DOHH2 (cell line): ENCODE results near the gene TMEM203.

Experiments
- H3F3A ChIP-seq: fragments of 200-600 bp; sonication (generic), shearing (Covaris generic); 2 replicates; pipeline ENCODE4 v1.6.0; 2016; ENCODE audit warnings: antibody characterized with exemption, mild to moderate bottlenecking; ENCODE audit not compliant: control insufficient read depth, insufficient read depth
- H3K27ac ChIP-seq: fragments of 200-600 bp; sonication (generic); 2 replicates; pipeline ENCODE4 v1.5.1; 2014; ENCODE audit warnings: low read depth, mild to moderate bottlenecking, low read length, moderate library complexity
- H3K27me3 ChIP-seq: fragments of 200-600 bp; sonication (generic); 2 replicates; pipeline ENCODE4 v1.6.1; 2014; ENCODE audit warnings: mild to moderate bottlenecking, low read length, mixed read lengths; ENCODE audit not compliant: control insufficient read depth
- H3K36me3 ChIP-seq: fragments of 200-600 bp; sonication (generic); 2 replicates; pipeline ENCODE4 v1.6.1; 2014; ENCODE audit warnings: mild to moderate bottlenecking, low read length, moderate library complexity, mixed read lengths; ENCODE audit not compliant: control insufficient read depth
- H3K4me1 ChIP-seq: fragments of 200-600 bp; sonication (generic); 2 replicates; pipeline ENCODE4 v1.6.1; 2014; ENCODE audit warnings: mild to moderate bottlenecking, low read length, mixed read lengths; ENCODE audit not compliant: control insufficient read depth
- H3K4me2 ChIP-seq: fragments of 200-600 bp; sonication (generic); 2 replicates; pipeline ENCODE4 v1.6.0; 2014; ENCODE audit warnings: mild to moderate bottlenecking, low read length, moderate library complexity
- H3K4me3 ChIP-seq: fragments of 200-600 bp; sonication (generic); 2 replicates; pipeline ENCODE4 v1.5.1; 2014; ENCODE audit warnings: mild to moderate bottlenecking, low read length, mixed read lengths
- H3K79me2 ChIP-seq: fragments of 200-600 bp; sonication (generic); 2 replicates; pipeline ENCODE4 v1.6.1; 2014; ENCODE audit warnings: mild to moderate bottlenecking, low read length, mixed read lengths; ENCODE audit not compliant: control insufficient read depth
- H3K9me2 ChIP-seq: fragments of 200-600 bp; sonication (generic); replicated peaks from 2 replicates; pipeline ENCODE4 v1.6.1; 2014; ENCODE audit warnings: mild to moderate bottlenecking, low read length, mixed read lengths; ENCODE audit not compliant: control insufficient read depth
- H3K9me3 ChIP-seq: fragments of 200-600 bp; sonication (generic); 2 replicates; pipeline ENCODE4 v1.6.1; 2014; ENCODE audit warnings: antibody characterized with exemption, low read length, mixed read lengths; ENCODE audit not compliant: control insufficient read depth, insufficient read depth
- H4K20me1 ChIP-seq: fragments of 200-600 bp; sonication (generic); 2 replicates; pipeline ENCODE4 v1.6.0; 2014; ENCODE audit warnings: low read depth, mild to moderate bottlenecking, antibody characterized with exemption, low read length, moderate library complexity; ENCODE audit not compliant: control insufficient read depth, insufficient read depth
- CTCF ChIP-seq: fragments of 200-600 bp; sonication (generic); IDR thresholded peaks from one replicate; pipeline ENCODE4 v1.5.1; 2014; ENCODE audit warnings: antibody characterized with exemption, mild to moderate bottlenecking, low read depth, low read length; ENCODE audit not compliant: poor library complexity, severe bottlenecking
- EZH2phosphoT487 ChIP-seq: fragments of 200-600 bp; sonication (generic); IDR thresholded peaks from 2 replicates; pipeline ENCODE4 v1.6.1; 2017; ENCODE audit warnings: borderline replicate concordance, mild to moderate bottlenecking, antibody characterized with exemption, low read length, moderate library complexity, mixed read lengths

Gene TMEM203

GRCh38 chr9:137181680-137182079 is 23.8 kb downstream of the TMEM203 start:
- H3K9me3 ChIP-seq: no peaks in the 10 kb centered on the region
- H4K20me1 ChIP-seq: no peaks in the 10 kb centered on the region
- H3K9me2 ChIP-seq: no peaks in the 10 kb centered on the region
- no peak overlapping the region for H3K4me2 ChIP-seq
- H3F3A ChIP-seq: no peaks in the 10 kb centered on the region
- H3K27me3 ChIP-seq: no peaks in the 10 kb centered on the region
- H3K4me3 ChIP-seq: no peak overlapping the region
- H3K79me2 ChIP-seq: peaks cover 18% of the 10 kb centered on the region
- peaks cover 48% of the 10 kb centered on the region for H3K36me3 ChIP-seq
- TF ChIP-seq CTCF (no peak), EZH2phosphoT487 (no peak)
- H3K27ac ChIP-seq: no peak overlapping the region
- peaks cover 5% of the 10 kb centered on the region for H3K4me1 ChIP-seq

DNA sequence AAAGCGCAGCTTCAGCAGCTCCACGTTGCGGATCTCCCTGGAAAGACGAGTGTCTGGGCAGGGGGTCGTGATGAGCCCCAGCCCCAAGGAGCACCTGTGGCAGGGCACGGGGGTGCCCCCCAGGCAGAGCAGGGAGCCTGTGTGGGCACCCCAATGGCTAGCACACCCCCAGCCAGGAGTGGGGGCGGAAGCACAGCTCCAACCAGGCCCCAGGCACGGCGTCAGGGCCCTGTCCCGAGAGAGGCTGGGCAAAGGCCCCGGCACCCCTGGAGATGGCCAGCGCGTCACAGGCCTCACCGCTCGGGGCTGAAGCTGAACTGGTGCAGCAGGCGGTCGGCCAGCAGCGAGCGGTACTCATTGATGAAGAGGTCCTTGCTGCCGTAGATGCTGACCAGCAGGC is 25.0 kb downstream of the TMEM203 start:
- peaks cover 5% of the 10 kb centered on the region; the same call in 1 of the 2 replicates for H4K20me1 ChIP-seq
- no peaks in the 10 kb centered on the region for H3K9me2 ChIP-seq
- peaks cover 7% of the 10 kb centered on the region for H3F3A ChIP-seq
- no peak overlapping the region for H3K4me2 ChIP-seq
- H3K27me3 ChIP-seq: no peaks in the 10 kb centered on the region
- no peak for TF ChIP-seq EZH2phosphoT487
- no peak for TF ChIP-seq CTCF
- H3K4me1 ChIP-seq: no peaks in the 10 kb centered on the region
- H3K4me3 ChIP-seq: no peak overlapping the region
- H3K9me3 ChIP-seq: no peaks in the 10 kb centered on the region
- H3K27ac ChIP-seq: no peak overlapping the region
- H3K36me3 ChIP-seq: peaks cover 44% of the 10 kb centered on the region
- H3K79me2 ChIP-seq: peaks cover 6% of the 10 kb centered on the region

DNA sequence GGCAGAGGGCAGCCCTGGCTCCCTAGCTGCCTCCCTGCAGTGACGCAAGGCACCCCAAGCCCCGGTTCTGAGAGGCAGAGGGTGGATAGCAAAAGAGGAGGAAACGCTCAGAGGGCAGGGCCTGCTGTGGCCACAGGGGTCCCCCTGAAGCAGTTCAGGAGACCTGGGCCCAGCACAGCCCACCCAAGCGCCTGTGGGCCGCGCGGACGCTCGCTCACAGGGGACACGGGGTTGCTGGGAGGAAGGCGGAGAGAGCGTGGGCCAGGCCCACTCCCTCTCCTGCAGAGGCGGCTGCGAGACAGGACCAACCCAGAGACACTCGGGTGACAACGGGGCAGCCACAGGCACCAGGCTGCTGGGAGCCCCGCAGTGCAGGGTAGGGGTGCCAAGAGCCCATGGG is 25.7 kb downstream of the TMEM203 start:
- peaks cover 38% of the 10 kb centered on the region for H3K36me3 ChIP-seq

More for the DNA sequence above, 25.7 kb downstream of the TMEM203 start:
- H3K27ac ChIP-seq: no peak overlapping the region
- H3K9me3 ChIP-seq: no peaks in the 10 kb centered on the region
- peaks cover 7% of the 10 kb centered on the region for H3F3A ChIP-seq
- H3K4me1 ChIP-seq: peaks cover 6% of the 10 kb centered on the region
- H3K9me2 ChIP-seq: no peaks in the 10 kb centered on the region
- H3K4me2 ChIP-seq: no peak overlapping the region
- no peak overlapping the region for H3K4me3 ChIP-seq
- H3K27me3 ChIP-seq: no peaks in the 10 kb centered on the region
- H3K79me2 ChIP-seq: no peaks in the 10 kb centered on the region
- H4K20me1 ChIP-seq: peaks cover 5% of the 10 kb centered on the region; the same call in 1 of the 2 replicates
- TF ChIP-seq CTCF (no peak), EZH2phosphoT487 (no peak)
